IMR-90 (cell line): ENCODE data around the gene NSD2. TPM values are rescaled to one million over a fixed set of nuclear protein-coding genes. Genes with fewer than 3 reads are reported as not detected.

ENCODE experiments used
- ATAC-seq: fragments of 200-7000 bp; cut with Tn5 transposase; 2 replicates; pipeline ENCODE4 v1.9.1; 2020; ENCODE audit warnings: low read depth, mild to moderate bottlenecking, moderate library complexity
- BruUV-seq: library from RNA; stranded (reverse); fragments of 400-500 nt; replicated peaks from 2 replicates; lab custom pipeline; 2021; lab: Mats Ljungman, UMichigan
- CTCF ChIA-PET: fragments of 300-600 bp; formaldehyde crosslinking; extraction: SDS; loops from one replicate; lab custom pipeline; 2021; ENCODE audit warnings: antibody characterized with exemption; lab: Yijun Ruan, JAX
- POLR2A ChIA-PET: fragments of 300-600 bp; sonication (Branson Sonifier 250); formaldehyde crosslinking; loops from one replicate; lab custom pipeline; 2022; ENCODE audit warnings: antibody characterized with exemption; ENCODE audit not compliant: unreplicated experiment; lab: Charles Lee
- DNase-seq: peaks from one replicate; pipeline ENCODE4 v3.0.0; 2013
- H2AFZ ChIP-seq: replicated peaks from 2 replicates; pipeline ENCODE3; 2013; ENCODE audit warnings: low read length, mild to moderate bottlenecking; ENCODE audit not compliant: poor library complexity
- H2AK5ac ChIP-seq: 2 replicates; pipeline ENCODE4 v1.6.1; 2013; ENCODE audit warnings: low read depth, low read length, inconsistent platforms
- H2AK9ac ChIP-seq: replicated peaks from 2 replicates; pipeline ENCODE3; 2013; ENCODE audit warnings: mild to moderate bottlenecking, low read depth, low read length, moderate library complexity; ENCODE audit not compliant: poor library complexity
- H2BK120ac ChIP-seq: 2 replicates; pipeline ENCODE4 v1.6.1; 2013; ENCODE audit warnings: low read depth, low read length, inconsistent platforms
- H2BK15ac ChIP-seq: 3 replicates; pipeline ENCODE4 v1.6.1; 2013; ENCODE audit warnings: low read depth, low read length, inconsistent platforms
- H2BK20ac ChIP-seq: 2 replicates; pipeline ENCODE4 v1.6.1; 2013; ENCODE audit warnings: low read depth, mild to moderate bottlenecking, inconsistent platforms, low read length, moderate library complexity
- H2BK5ac ChIP-seq: 2 replicates; pipeline ENCODE4 v1.6.1; 2013; ENCODE audit warnings: mild to moderate bottlenecking, low read depth, low read length, inconsistent platforms; ENCODE audit not compliant: poor library complexity, severe bottlenecking
- H3K14ac ChIP-seq: replicated peaks from 2 replicates; pipeline ENCODE4 v1.6.1; 2013; ENCODE audit warnings: low read depth, low read length, inconsistent platforms
- H3K18ac ChIP-seq: 2 replicates; pipeline ENCODE4 v1.6.1; 2013; ENCODE audit warnings: low read depth, low read length, control low read depth
- H3K23ac ChIP-seq: 2 replicates; pipeline ENCODE4 v1.6.1; 2013; ENCODE audit warnings: low read depth, low read length, inconsistent platforms
- H3K27ac ChIP-seq: 2 replicates; pipeline ENCODE4 v1.5.1; 2013; ENCODE audit warnings: mild to moderate bottlenecking, control low read depth, low read length; ENCODE audit not compliant: insufficient read depth
- H3K27me3 ChIP-seq: 2 replicates; pipeline ENCODE4 v1.6.1; 2013; ENCODE audit warnings: low read length; ENCODE audit not compliant: control insufficient read depth, insufficient read depth
- H3K36me3 ChIP-seq: 2 replicates; pipeline ENCODE4 v1.6.1; 2013; ENCODE audit warnings: low read length, mixed read lengths; ENCODE audit not compliant: control insufficient read depth, insufficient read depth
- H3K4ac ChIP-seq: 2 replicates; pipeline ENCODE4 v1.6.1; 2013; ENCODE audit warnings: low read depth, low read length, inconsistent platforms
- H3K4me1 ChIP-seq: 2 replicates; pipeline ENCODE4 v1.6.1; 2013; ENCODE audit warnings: low read length, mixed read lengths; ENCODE audit not compliant: control insufficient read depth, insufficient read depth
- H3K4me2 ChIP-seq: 2 replicates; pipeline ENCODE4 v1.6.1; 2013; ENCODE audit warnings: low read depth, mild to moderate bottlenecking, control low read depth, low read length, moderate library complexity
- H3K4me3 ChIP-seq: 2 replicates; pipeline ENCODE4 v1.5.1; 2013; ENCODE audit warnings: low read depth, mild to moderate bottlenecking, control low read depth, low read length, moderate library complexity; ENCODE audit not compliant: insufficient read depth
- H3K56ac ChIP-seq: 2 replicates; pipeline ENCODE4 v1.6.1; 2013; ENCODE audit warnings: low read length, inconsistent platforms; ENCODE audit not compliant: insufficient read depth; ENCODE audit errors: extremely low read depth
- H3K79me1 ChIP-seq, 2 experiments: 2 replicates each; pipeline ENCODE4 v1.6.1; 2013; ENCODE audit warnings: low read length in 2 of 2, inconsistent platforms in 1 of 2, low read depth in 1 of 2
- H3K9ac ChIP-seq: 2 replicates; pipeline ENCODE4 v1.6.1; 2013; ENCODE audit warnings: low read depth, low read length, control low read depth
- H3K9me1 ChIP-seq: 2 replicates; pipeline ENCODE4 v1.6.1; 2013; ENCODE audit warnings: low read length, inconsistent platforms; ENCODE audit not compliant: insufficient read depth
- H3K9me3 ChIP-seq: 2 replicates; pipeline ENCODE4 v1.6.1; 2013; ENCODE audit warnings: low read length; ENCODE audit not compliant: control insufficient read depth, insufficient read depth
- H4K20me1 ChIP-seq: 2 replicates; pipeline ENCODE4 v1.6.1; 2013; ENCODE audit warnings: low read length, inconsistent platforms; ENCODE audit not compliant: insufficient read depth
- H4K5ac ChIP-seq: 2 replicates; pipeline ENCODE4 v1.6.1; 2013; ENCODE audit warnings: mild to moderate bottlenecking, low read depth, low read length, control low read depth
- H4K8ac ChIP-seq, 2 experiments: 2 replicates each; pipeline ENCODE4 v1.6.1; 2013; ENCODE audit warnings: low read depth in 2 of 2, low read length in 2 of 2, control low read depth in 1 of 2, inconsistent platforms in 1 of 2
- H4K91ac ChIP-seq: 2 replicates; pipeline ENCODE4 v1.6.1; 2013; ENCODE audit warnings: low read depth, low read length, inconsistent platforms; ENCODE audit not compliant: insufficient read depth
- CEBPB ChIP-seq: IDR thresholded peaks from 2 replicates; pipeline ENCODE4 v1.6.1; 2012; ENCODE audit warnings: low read depth, low read length, improper control_type of control experiment
- FOS ChIP-seq: fragments of 150-350 bp; IDR thresholded peaks from 2 replicates; pipeline ENCODE4 v1.6.1; 2016; ENCODE audit warnings: low read depth, low read length
- MAFK ChIP-seq: IDR thresholded peaks from 2 replicates; pipeline ENCODE4 v1.6.1; 2012; ENCODE audit warnings: low read depth, low read length, improper control_type of control experiment
- NFE2L2 ChIP-seq: fragments of 150-350 bp; IDR thresholded peaks from 2 replicates; pipeline ENCODE4 v1.6.1; 2016; ENCODE audit warnings: low read depth, mild to moderate bottlenecking, low read length
- RAD21 ChIP-seq: IDR thresholded peaks from 2 replicates; pipeline ENCODE4 v1.6.1; 2012; ENCODE audit warnings: low read length, improper control_type of control experiment
- USF2 ChIP-seq: fragments of 150-350 bp; IDR thresholded peaks from 2 replicates; pipeline ENCODE4 v1.6.1; 2017; ENCODE audit warnings: mild to moderate bottlenecking, antibody characterized with exemption, low read length, low read depth
- WGBS, 2 experiments: methylation state at CpG; one replicate each; pipeline versions ENCODE4 v1.1.5 to v1.1.7; 2013; ENCODE audit warnings: missing lambda C conversion rate in 2 of 2; ENCODE audit not compliant: insufficient read length in 1 of 2; ENCODE audit errors: extremely low coverage in 2 of 2; 5-methylcytosine and 5-hydroxymethylcytosine counted together
- dilution Hi-C: fragments of 300-500 bp; cut with HindIII; formaldehyde crosslinking; loops from one replicate; pipeline ENCODE4 v1.14.3; 2018; ENCODE audit warnings: low sequenced_read_pairs; ENCODE audit not compliant: unreplicated experiment
- in situ Hi-C: fragments of 300-500 bp; cut with MboI; formaldehyde crosslinking; loops from 3 replicates; pipeline ENCODE4 v1.14.3; 2019; ENCODE audit warnings: low sequenced_read_pairs, inconsistent platforms, mixed read lengths
- intact Hi-C: fragments of 100-400 bp; cut with micrococcal nuclease; formaldehyde crosslinking; loops from 2 replicates; pipeline ENCODE4 v1.10.0; 2022
- polyA plus RNA-seq, 3 experiments: library from polyadenylated mRNA; depleted of rRNA; stranded (reverse); fragments of >200 nt; gene quantifications; 2 replicates each; pipeline ENCODE4 v1.2.3, GENCODE V29; 2012; ENCODE audit warnings: low replicate concordance in 1 of 3
- total RNA-seq: library from RNA; depleted of rRNA; stranded (reverse); fragments of >200 nt; gene quantifications from 2 replicates; pipeline ENCODE4 v1.2.3, GENCODE V29; 2012

The NSD2 gene
- total and polyA plus RNA-seq, 2 of the 4 experiments (the other 2 are of a cell fraction): 35.9 to 68.1 TPM

- DNase-seq: no peak
- in situ Hi-C loops: no loop called here
- CTCF ChIA-PET: no interaction called here
These were observed 19.4 kb upstream of the NSD2 start for GRCh38 chr4:1851575-1852410.

More at GRCh38 chr4:1851575-1852410, 19.4 kb upstream of the NSD2 start:
- WGBS, 2 experiments: 89% methylated on average over 7 of the region's 16 CpGs; no CpG with 5 or more reads in 1 of the 2 experiments
- Histone ChIP-seq H2BK20ac (no peak overlapping the region), H4K8ac (no peak overlapping the region), H2BK120ac (no peak overlapping the region), H3K14ac (no peak overlapping the region), H3K27me3 (no peaks in the 10 kb centered on the region), H3K4me2 (no peak overlapping the region), H4K5ac (no peak overlapping the region), H3K79me1 (peaks cover 27 to 69% of the 10 kb centered on the region in 2 experiments), H2BK5ac (no peak overlapping the region), H4K20me1 (peaks cover 39% of the 10 kb centered on the region), H4K91ac (no peak overlapping the region), H2AFZ (no peak overlapping the region), H3K4ac (0 out of 2 replicates have a peak overlapping the region, but pooled peaks have one; percentile 2), H3K9ac (no peak overlapping the region), H3K9me3 (no peaks in the 10 kb centered on the region), H3K9me1 (peaks cover 35% of the 10 kb centered on the region), H3K27ac (no peak overlapping the region), H3K56ac (no peak overlapping the region), H3K4me3 (no peak overlapping the region), H3K23ac (0 out of 2 replicates have a peak overlapping the region, but pooled peaks have one; percentile 16), H3K4me1 (peaks cover 16% of the 10 kb centered on the region; the same call in 1 of the 2 replicates), H2AK9ac (no peak overlapping the region), H3K18ac (no peak overlapping the region), H2AK5ac (no peak overlapping the region; the same call in 1 of the 2 replicates), H2BK15ac (no peak overlapping the region), H3K36me3 (peaks cover 5% of the 10 kb centered on the region)
- ATAC-seq: no peak
- TF ChIP-seq RAD21: no peak
- no peak for TF ChIP-seq USF2
- no peak for TF ChIP-seq CEBPB
- TF ChIP-seq FOS: no peak
- no peak for TF ChIP-seq NFE2L2
- TF ChIP-seq MAFK: no peak
- POLR2A ChIA-PET: no interaction called here
- intact Hi-C loops: no loop called here
- no TSS peak for BruUV-seq
- dilution Hi-C loops: no loop called here
